Measurements from ENCODE around the gene CYP39A1.
A peak's percentile ranks its signal among the peaks of the same experiment; 100 is the strongest.

Gene CYP39A1

GRCh38 chr6:46517202-46517601, 135.4 kb downstream of the CYP39A1 start:
- H3K4me3 ChIP-seq (ENCODE audit: control insufficient read depth, low read depth, low read length), result no peak overlapping the region
- no peak for TF ChIP-seq CTCF (conservative IDR thresholded peaks at IDR 0.05; ENCODE audit: control insufficient read depth, insufficient read depth, low read depth, low read length)
- no peak for DNase-seq (ENCODE audit: low read depth)

- no peak for DNase-seq (ENCODE audit: low read depth)
- TF ChIP-seq CTCF (conservative IDR thresholded peaks at IDR 0.05; ENCODE audit: control insufficient read depth, insufficient read depth, low read depth, low read length), result no peak
- H3K4me3 ChIP-seq (ENCODE audit: control insufficient read depth, low read depth, low read length), result no peak overlapping the region
These were observed 139.1 kb downstream of the CYP39A1 start for GRCh38 chr6:46513533-46513932.

- no peak for DNase-seq (ENCODE audit: low read depth)
- H3K4me3 ChIP-seq (ENCODE audit: control insufficient read depth, low read depth, low read length), result no peak overlapping the region
- TF ChIP-seq CTCF (conservative IDR thresholded peaks at IDR 0.05; ENCODE audit: control insufficient read depth, insufficient read depth, low read depth, low read length), result no peak
These were observed 141.3 kb downstream of the CYP39A1 start for GRCh38 chr6:46511320-46511719.

DNA sequence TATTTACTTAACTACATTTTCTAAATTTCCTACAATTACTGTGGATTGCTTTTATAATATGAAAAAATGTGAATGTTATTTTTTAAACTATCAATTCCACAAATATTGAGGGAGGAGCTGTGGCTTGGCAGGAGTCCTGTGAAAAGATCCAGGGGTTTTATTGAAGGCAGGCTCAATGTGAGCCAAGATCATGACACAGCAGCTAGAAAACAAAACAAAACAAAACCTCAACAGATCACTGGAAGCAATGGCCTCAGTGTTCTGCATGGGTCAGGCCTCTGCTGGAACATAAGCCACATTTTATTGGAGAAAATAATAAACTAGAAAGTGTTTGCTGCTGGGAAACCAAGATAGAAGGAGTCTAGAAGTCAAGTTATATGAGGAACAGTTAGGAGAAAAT, 142.0 kb downstream of the CYP39A1 start:
- DNase-seq (ENCODE audit: low read depth), result peak; percentile 80
- no peak overlapping the region for H3K4me3 ChIP-seq (ENCODE audit: control insufficient read depth, low read depth, low read length)
- no peak for TF ChIP-seq CTCF (conservative IDR thresholded peaks at IDR 0.05; ENCODE audit: control insufficient read depth, insufficient read depth, low read depth, low read length)

GRCh38 chr6:46509981-46510510, 142.6 kb downstream of the CYP39A1 start:
- TF ChIP-seq CTCF (conservative IDR thresholded peaks at IDR 0.05; ENCODE audit: control insufficient read depth, insufficient read depth, low read depth, low read length), result no peak
- no peak for DNase-seq (ENCODE audit: low read depth)
- no peak overlapping the region for H3K4me3 ChIP-seq (ENCODE audit: control insufficient read depth, low read depth, low read length)

DNA sequence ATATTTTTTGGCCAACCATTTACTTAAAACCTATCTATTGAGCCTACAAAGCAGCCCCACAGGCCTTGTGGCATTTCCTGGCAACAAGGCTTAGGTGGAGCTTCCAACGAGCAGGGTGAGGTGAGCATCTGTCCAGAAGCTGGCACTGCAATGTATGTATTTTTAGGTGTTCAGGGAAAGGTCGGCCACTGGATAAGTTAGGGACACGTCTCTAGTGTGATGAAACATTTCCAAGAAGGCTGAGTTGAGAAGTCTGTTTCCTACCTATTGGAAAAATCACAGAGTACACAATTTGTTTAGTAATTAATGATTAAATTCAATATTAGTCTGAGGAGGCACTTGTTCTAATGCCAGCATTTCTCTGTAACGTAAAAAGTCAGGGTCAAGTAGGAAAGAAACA, 143.6 kb downstream of the CYP39A1 start:
- TF ChIP-seq CTCF (conservative IDR thresholded peaks at IDR 0.05; ENCODE audit: control insufficient read depth, insufficient read depth, low read depth, low read length), result no peak
- no peak overlapping the region for H3K4me3 ChIP-seq (ENCODE audit: control insufficient read depth, low read depth, low read length)
- no peak for DNase-seq (ENCODE audit: low read depth)

DNA sequence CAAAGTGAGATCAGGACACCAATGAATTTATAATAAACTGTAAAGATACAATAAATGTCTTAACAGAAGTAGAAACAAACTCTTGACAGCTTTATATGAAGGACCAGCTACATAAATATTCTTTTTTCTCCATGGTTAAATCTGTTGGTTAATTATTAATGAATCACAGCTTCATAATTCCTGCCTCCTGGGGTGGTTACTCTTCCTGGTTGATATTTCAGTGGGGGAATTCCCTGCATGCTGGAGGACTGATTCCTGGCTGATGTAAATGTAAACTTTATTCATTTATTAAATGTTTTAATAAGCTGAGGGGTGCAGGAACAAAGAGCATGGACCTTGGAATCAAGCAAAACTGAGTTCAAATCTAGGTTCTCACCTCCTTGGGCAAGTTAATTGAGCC, 145.2 kb downstream of the CYP39A1 start:
- no peak overlapping the region for H3K4me3 ChIP-seq (ENCODE audit: control insufficient read depth, low read depth, low read length)
- TF ChIP-seq CTCF (conservative IDR thresholded peaks at IDR 0.05; ENCODE audit: control insufficient read depth, insufficient read depth, low read depth, low read length), result no peak

More for the DNA sequence above, 145.2 kb downstream of the CYP39A1 start:
- DNase-seq (ENCODE audit: low read depth), result no peak

All from fibroblast of mammary gland (primary cell).